ENCODE measurements around the gene CCDC39. TPM values are rescaled to one million over a fixed set of nuclear protein-coding genes. Genes with fewer than 3 reads are reported as not detected.

Gene CCDC39
- not detected in 2 replicates for total RNA-seq

GRCh38 chr3:180679178-180680096 is at the start of gene CCDC39:
TSS of gene CCDC39 (minus strand) at chr3:180679489. CDS start at chr3:180679380, 109 bp downstream.

DNA sequence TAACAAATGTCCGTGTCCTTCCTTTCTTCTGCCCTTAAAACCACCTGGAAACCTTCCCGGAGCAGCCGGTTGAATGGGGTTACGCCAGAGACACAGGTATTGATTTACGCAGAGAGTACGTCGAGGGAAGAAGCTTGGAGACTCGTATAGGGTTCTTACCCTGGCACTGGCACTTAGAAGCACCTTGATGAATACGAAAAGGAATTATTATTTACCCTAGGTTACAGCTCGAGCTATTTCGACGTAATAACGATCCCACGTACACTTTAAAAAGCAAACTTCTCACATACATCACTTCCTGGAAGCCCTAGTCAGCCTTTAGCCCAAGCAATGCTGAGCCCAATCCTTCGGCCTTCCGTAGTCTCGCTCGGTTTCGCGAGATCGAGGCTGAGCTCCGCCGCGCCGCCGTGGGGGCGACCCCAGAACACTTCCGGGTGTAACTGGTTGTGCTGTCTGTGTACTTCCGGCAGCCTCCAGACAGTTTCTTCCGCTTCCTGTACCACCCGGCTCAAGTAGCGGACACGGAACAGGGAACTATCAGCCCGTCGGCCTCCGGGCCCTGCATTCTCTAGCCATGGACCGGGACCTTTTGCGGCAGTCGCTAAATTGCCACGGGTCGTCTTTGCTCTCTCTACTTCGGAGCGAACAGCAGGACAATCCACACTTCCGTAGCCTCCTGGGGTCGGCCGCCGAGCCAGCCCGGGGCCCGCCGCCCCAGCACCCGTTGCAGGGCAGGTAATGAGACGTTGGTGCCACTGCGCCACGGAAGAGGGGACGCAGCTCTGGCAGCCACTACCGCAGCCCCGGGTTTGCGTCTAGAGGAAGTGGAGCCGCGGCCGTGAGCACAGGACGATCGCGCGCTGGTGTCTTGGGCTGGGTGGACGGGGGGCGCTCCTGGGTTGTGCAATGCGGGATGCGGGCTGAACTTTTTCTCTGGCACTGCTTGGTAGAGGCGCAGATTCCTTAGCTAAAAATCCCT is 77.3 kb downstream of the CCDC39 start, which contains the start of gene TTC14:
Gene TTC14 (plus strand): TSS at position 476 of the 979 bp plus-strand sequence. CDS start 99 bp downstream, at position 575.

Other genes with a start within 250 kb of the CCDC39 start
- gene TTC14, start 77.3 kb downstream of the CCDC39 start, total RNA-seq, result 28.3 and 43.0 TPM in 2 replicates
- gene FXR1, start 233.2 kb upstream of the CCDC39 start, total RNA-seq, result 100 and 102 TPM in 2 replicates

Measured in cardiac ventricle fibroblast (primary cell).